Stimulated activated naive CD4-positive, alpha-beta T cell treated with Interleukin-2 at 50 U/mL for 16 hours (primary cell): ENCODE measurements around the gene MAML2.

Source experiments
- DNase-seq: peaks from one replicate; lab custom pipeline; 2025; lab: John Stamatoyannopoulos, UW

The MAML2 gene

GRCh38 chr11:95964281-95964680, 378.7 kb downstream of the MAML2 start:
- DNase-seq = no peak

DNA sequence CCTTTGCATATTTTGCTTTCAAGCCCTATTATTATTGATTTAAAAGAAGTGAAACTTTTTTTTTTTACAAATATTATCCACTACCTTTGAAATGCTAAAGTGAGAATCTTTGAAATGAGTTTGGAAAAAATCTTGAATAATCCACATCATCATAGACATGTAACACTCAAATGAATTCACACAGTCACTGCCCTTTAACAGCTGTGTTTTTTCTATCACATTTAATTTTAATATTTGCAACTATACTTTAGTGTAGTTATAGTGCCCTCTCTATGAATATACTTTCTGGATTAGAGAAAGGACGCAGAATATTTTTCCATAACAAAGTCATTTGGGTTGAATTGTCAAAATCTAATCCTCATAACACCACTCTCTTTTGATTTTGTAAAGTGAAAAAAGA, 381.2 kb downstream of the MAML2 start:
- no peak for DNase-seq

DNA sequence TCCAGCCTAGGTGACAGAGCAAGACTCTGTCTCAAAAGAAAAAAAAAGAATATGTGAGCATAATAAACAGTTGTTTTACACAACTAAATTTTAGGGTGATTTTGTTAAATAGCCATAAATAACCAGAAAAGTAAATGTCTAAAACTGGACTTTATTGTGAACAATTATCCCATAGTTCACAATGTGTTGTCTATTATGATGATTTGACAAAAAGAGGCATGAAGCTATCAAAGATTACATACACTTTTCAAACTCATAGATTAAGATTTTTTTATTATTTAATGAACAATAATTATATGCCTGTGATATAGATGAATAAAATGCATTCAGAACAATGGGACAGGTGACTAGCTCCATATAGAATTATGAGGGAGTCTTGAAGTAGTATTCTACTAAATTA, 392.1 kb downstream of the MAML2 start:
- DNase-seq = no peak

DNA sequence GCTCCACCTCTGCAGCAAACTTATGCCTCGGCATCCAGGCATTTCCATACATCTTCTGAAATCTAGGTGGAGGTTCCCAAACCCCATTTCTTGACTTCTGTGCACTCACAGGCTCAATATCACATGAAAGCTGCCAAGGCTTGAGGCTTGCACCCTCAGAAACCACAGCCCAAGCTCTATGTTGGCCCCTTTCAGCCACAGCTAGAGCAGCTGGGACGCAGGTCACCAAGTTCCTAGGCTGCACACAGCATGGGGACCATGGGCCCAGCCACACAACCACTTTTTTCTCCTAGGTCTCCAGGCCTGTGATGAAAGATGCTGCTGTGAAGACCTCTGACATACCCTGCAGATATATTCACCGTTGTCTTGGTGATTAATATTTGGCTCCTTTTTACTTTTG, 394.4 kb downstream of the MAML2 start:
- no peak for DNase-seq

DNA sequence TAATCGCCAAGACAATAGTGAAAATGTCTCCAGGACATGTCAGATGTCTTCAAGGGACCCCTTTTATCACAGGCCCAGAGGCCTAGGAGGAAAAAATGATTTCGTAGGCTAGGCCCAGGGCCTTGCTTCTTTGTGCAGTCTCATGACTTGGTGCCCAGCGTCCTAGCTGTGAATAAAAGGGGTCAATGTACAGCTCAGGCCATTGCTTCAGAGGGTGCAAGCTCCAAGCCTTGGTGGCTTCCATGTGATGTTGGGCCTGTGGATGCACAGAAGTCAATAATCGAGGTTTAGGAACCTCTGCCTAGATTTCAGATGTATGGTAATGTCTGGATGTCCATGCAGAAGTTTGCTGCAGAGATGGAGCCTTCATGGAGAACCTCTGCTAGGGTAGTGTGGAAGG, 398.4 kb downstream of the MAML2 start:
- no peak for DNase-seq

DNA sequence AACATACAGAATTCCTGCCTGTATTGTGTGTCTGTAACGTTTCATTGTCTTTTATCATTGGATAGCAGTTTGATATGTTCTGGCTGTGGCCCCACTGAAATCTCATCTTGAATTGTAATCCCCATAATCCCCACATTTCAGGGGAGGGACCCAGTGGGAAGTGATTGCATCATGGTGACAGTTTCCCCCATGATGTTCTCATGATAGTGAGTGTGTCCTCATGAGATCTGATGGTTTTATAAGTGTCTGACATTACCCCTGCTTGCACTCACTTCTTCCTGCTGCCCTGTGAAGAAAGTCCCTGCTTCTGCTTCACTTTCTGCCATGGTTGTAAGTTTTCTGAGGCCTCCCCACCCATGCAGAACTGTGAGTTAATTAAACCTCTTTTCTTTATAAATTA, 399.4 kb downstream of the MAML2 start:
- no peak for DNase-seq

GRCh38 chr11:95939091-95939490, 403.9 kb downstream of the MAML2 start:
- no peak for DNase-seq

- DNase-seq = no peak
These were observed 405.6 kb downstream of the MAML2 start for GRCh38 chr11:95937358-95937757.

DNA sequence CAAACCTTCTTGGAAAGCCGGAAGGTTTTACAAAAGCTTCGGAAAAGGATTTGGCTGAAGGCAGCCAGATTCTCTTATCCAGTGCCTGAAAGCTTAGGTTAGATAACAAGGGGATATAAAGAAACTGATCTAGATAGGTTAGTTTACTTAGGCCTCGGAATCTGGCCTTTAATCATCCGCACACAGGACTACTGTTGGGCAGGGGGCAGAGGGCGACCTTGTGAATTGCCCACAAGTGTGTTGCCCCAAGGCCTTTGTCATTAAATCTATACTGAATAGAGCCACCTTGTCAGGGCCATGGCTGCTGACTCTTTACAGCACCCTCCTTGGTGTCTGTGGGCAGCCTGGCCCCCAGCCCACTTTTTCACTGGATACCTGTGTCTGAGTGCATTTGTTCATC, 409.4 kb downstream of the MAML2 start:
- DNase-seq = no peak

DNA sequence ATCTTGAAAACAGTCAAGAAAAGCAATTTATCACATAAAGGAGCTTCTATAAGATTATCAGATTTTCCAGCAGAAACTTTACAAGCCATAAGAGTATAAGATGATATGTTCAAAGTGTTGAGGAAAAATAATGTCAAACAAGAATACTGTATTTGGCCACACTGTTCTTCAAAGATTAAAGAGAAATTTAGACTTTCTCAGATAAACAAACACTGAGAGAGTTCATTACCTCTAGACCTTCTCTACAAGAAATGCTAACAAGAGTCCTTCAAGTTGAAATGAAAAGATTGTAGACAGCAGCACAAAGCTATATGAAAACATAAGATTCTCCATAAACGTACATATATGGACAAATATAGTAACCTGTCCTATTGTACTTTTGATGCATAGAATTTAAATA, 411.1 kb downstream of the MAML2 start:
- no peak for DNase-seq

DNA sequence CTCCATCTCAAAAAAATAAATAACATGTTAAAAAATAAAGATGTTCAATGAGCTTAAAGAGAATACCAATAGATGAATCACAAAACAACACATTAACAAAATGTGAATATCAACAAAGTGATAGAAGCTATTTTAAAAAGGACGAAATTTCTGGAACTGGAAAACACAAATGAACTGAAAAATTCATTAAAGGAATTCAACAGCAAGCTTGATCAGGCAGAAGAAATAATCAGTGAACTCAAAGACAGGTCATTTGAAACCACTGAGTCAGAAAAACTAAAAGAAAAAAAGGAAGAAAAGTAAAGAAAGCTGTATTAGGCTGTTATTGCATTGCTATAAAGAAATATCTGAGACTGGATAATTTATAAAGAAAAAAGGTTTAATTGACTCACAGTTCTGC, 412.0 kb downstream of the MAML2 start:
- DNase-seq = no peak

DNA sequence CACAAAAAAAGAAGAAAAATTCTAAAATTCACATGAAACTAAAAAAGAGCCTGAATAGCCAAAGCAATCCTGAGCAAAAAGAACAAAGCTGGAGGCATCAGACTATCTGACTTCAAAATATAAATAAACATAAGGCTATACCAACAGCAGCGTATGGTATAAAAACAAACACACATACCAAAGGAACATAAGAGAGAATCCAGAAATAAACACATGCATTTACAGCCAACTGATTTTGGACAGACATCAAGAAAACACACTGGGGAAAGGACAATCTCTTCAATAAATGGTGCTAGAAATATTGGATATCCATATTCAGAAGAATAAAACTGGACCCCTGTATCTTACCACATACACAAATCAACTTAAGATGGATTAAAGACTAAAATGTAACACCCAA, 416.3 kb downstream of the MAML2 start:
- DNase-seq = no peak
